H9 (cell line): ENCODE measurements around the gene CRISPLD2. TPM values are rescaled to one million over a fixed set of nuclear protein-coding genes. Genes with fewer than 3 reads are reported as not detected.

Experiments used
- DNase-seq: peaks from one replicate; pipeline ENCODE4 v3.0.0-alpha.2; 2017
- H2AFZ ChIP-seq: one replicate; pipeline ENCODE4 v1.6.1; 2013; ENCODE audit warnings: mild to moderate bottlenecking, low read length, control low read depth, moderate library complexity
- H2AK5ac ChIP-seq: 2 replicates; pipeline ENCODE4 v1.6.1; 2013; ENCODE audit warnings: low read length, control low read depth, mixed read lengths; ENCODE audit not compliant: insufficient read length
- H2BK120ac ChIP-seq: one replicate; pipeline ENCODE4 v1.6.1; 2013; ENCODE audit warnings: low read depth, mild to moderate bottlenecking, low read length, control low read depth, inconsistent platforms; ENCODE audit not compliant: poor library complexity, severe bottlenecking
- H2BK12ac ChIP-seq: 2 replicates; pipeline ENCODE4 v1.6.1; 2013; ENCODE audit warnings: low read length, control low read depth, mixed read lengths, low read depth; ENCODE audit not compliant: insufficient read length
- H2BK15ac ChIP-seq: 2 replicates; pipeline ENCODE4 v1.6.1; 2013; ENCODE audit warnings: low read depth, low read length, control low read depth
- H2BK20ac ChIP-seq: one replicate; pipeline ENCODE4 v1.6.1; 2013; ENCODE audit warnings: low read depth, mild to moderate bottlenecking, low read length, control low read depth, inconsistent platforms; ENCODE audit not compliant: poor library complexity, severe bottlenecking
- H2BK5ac ChIP-seq: 2 replicates; pipeline ENCODE4 v1.6.1; 2013; ENCODE audit warnings: low read length, control low read depth, mixed read lengths; ENCODE audit not compliant: insufficient read length
- H3K14ac ChIP-seq: 2 replicates; pipeline ENCODE4 v1.6.1; 2013; ENCODE audit warnings: low read length, control low read depth; ENCODE audit not compliant: insufficient read depth
- H3K18ac ChIP-seq: 2 replicates; pipeline ENCODE4 v1.6.1; 2013; ENCODE audit warnings: low read depth, mild to moderate bottlenecking, mixed read lengths, low read length, control low read depth; ENCODE audit not compliant: insufficient read length
- H3K23ac ChIP-seq: 2 replicates; pipeline ENCODE4 v1.6.1; 2013; ENCODE audit warnings: low read length, control low read depth, mixed read lengths, low read depth; ENCODE audit not compliant: insufficient read length
- H3K23me2 ChIP-seq: 2 replicates; pipeline ENCODE4 v1.6.1; 2013; ENCODE audit warnings: low read depth, mild to moderate bottlenecking, mixed read lengths, low read length, control low read depth; ENCODE audit not compliant: insufficient read length, poor library complexity, severe bottlenecking
- H3K27ac ChIP-seq: 2 replicates; pipeline ENCODE4 v1.5.1; 2013; ENCODE audit warnings: low read length, control low read depth, mixed read lengths, low read depth; ENCODE audit not compliant: insufficient read length
- H3K27me3 ChIP-seq: 2 replicates; pipeline ENCODE4 v1.6.1; 2013; ENCODE audit warnings: low read length, control low read depth, inconsistent platforms; ENCODE audit not compliant: insufficient read depth
- H3K4ac ChIP-seq: 2 replicates; pipeline ENCODE4 v1.6.1; 2013; ENCODE audit warnings: low read depth, mild to moderate bottlenecking, control low read depth, inconsistent platforms, low read length, moderate library complexity
- H3K4me1 ChIP-seq: 2 replicates; pipeline ENCODE4 v1.6.1; 2013; ENCODE audit warnings: low read length, control low read depth, inconsistent platforms; ENCODE audit not compliant: insufficient read depth
- H3K4me2 ChIP-seq: 2 replicates; pipeline ENCODE4 v1.6.1; 2013; ENCODE audit warnings: low read length, control low read depth, mixed read lengths; ENCODE audit not compliant: insufficient read length, insufficient read depth
- H3K56ac ChIP-seq: 2 replicates; pipeline ENCODE4 v1.6.1; 2013; ENCODE audit warnings: low read depth, mild to moderate bottlenecking, mixed read lengths, low read length, control low read depth; ENCODE audit not compliant: insufficient read length
- H3K79me1 ChIP-seq: 2 replicates; pipeline ENCODE4 v1.6.1; 2013; ENCODE audit warnings: low read depth, mild to moderate bottlenecking, moderate library complexity, low read length, control low read depth, inconsistent platforms; ENCODE audit not compliant: insufficient read depth, poor library complexity, severe bottlenecking
- H3K79me2 ChIP-seq: 2 replicates; pipeline ENCODE4 v1.6.1; 2013; ENCODE audit warnings: low read length, control low read depth, inconsistent platforms; ENCODE audit not compliant: insufficient read depth
- H3K9ac ChIP-seq: 2 replicates; pipeline ENCODE4 v1.6.1; 2013; ENCODE audit warnings: low read length, control low read depth, mixed read lengths; ENCODE audit not compliant: insufficient read length; ENCODE audit errors: extremely low read depth
- H3K9me3 ChIP-seq: one replicate; pipeline ENCODE4 v1.6.1; 2013; ENCODE audit warnings: low read depth, low read length, inconsistent platforms; ENCODE audit not compliant: control insufficient read depth
- H3T11ph ChIP-seq: one replicate; pipeline ENCODE4 v1.6.1; 2013; ENCODE audit warnings: mild to moderate bottlenecking, low read length, control low read depth, inconsistent platforms
- H4K20me1 ChIP-seq: one replicate; pipeline ENCODE4 v1.6.1; 2013; ENCODE audit not compliant: control insufficient read depth, insufficient read length, insufficient read depth
- H4K5ac ChIP-seq: 2 replicates; pipeline ENCODE4 v1.6.1; 2013; ENCODE audit warnings: low read depth, mild to moderate bottlenecking, mixed read lengths, low read length, control low read depth; ENCODE audit not compliant: insufficient read length
- H4K8ac ChIP-seq: replicated peaks from 2 replicates; pipeline ENCODE4 v1.6.1; 2013; ENCODE audit warnings: low read length, control low read depth, mixed read lengths, low read depth; ENCODE audit not compliant: insufficient read length
- H4K91ac ChIP-seq: 2 replicates; pipeline ENCODE4 v1.6.1; 2013; ENCODE audit warnings: low read depth, mild to moderate bottlenecking, moderate library complexity, mixed read lengths, low read length, control low read depth; ENCODE audit not compliant: insufficient read length
- H3K27ac Mint-ChIP-seq, 3 experiments: 2 replicates in 2 of 3; 3 replicates in 1 of 3; pipeline ENCODE4 v1.8.0; 2020 to 2021; ENCODE audit warnings: mixed read lengths in 3 of 3, mild to moderate bottlenecking in 1 of 3, moderate library complexity in 1 of 3
- H3K27me3 Mint-ChIP-seq: 2 replicates; pipeline ENCODE4 v1.8.0; 2021; ENCODE audit warnings: low read depth, mild to moderate bottlenecking, moderate library complexity, mixed read lengths
- H3K36me3 Mint-ChIP-seq, 3 experiments: 2 replicates in 2 of 3; 3 replicates in 1 of 3; pipeline ENCODE4 v1.8.0; 2020 to 2021; ENCODE audit warnings: low read depth in 3 of 3, mixed read lengths in 3 of 3; ENCODE audit not compliant: insufficient read depth in 1 of 3
- H3K4me1 Mint-ChIP-seq, 2 experiments: 2 replicates each; pipeline ENCODE4 v1.8.0; 2020; ENCODE audit warnings: mixed read lengths in 2 of 2
- H3K4me3 Mint-ChIP-seq, 2 experiments: 2 replicates in 1 of 2; 3 replicates in 1 of 2; pipeline ENCODE4 v1.8.0; 2020 to 2021; ENCODE audit warnings: mild to moderate bottlenecking in 2 of 2, mixed read lengths in 2 of 2, moderate library complexity in 1 of 2
- H3K9me3 Mint-ChIP-seq, 2 experiments: 2 replicates in 1 of 2; 3 replicates in 1 of 2; pipeline ENCODE4 v1.8.0; 2020; ENCODE audit warnings: mild to moderate bottlenecking in 2 of 2, mixed read lengths in 2 of 2, moderate library complexity in 1 of 2
- CTCF ChIP-seq: fragments of 200-600 bp; sonication (generic); conservative IDR thresholded peaks from 3 replicates; pipeline ENCODE4 v1.8.0; 2021; ENCODE audit warnings: antibody characterized with exemption, mild to moderate bottlenecking
- WGBS: extraction: QIAGEN DNeasy Blood & Tissue Kit; methylation state at CpG from one replicate; pipeline ENCODE4 v1.1.7; 2013; ENCODE audit warnings: missing lambda C conversion rate, low lambda C conversion rate, mixed read lengths; ENCODE audit not compliant: insufficient read length; ENCODE audit errors: extremely low coverage; 5-methylcytosine and 5-hydroxymethylcytosine counted together
- total RNA-seq: library from RNA; stranded (reverse); gene quantifications from 2 replicates; pipeline ENCODE4 v1.2.1, GENCODE V29; 2021

Gene CRISPLD2
- total RNA-seq, 1 experiment from 2014 or later, result 2.3 TPM

- Mint-ChIP-seq H3K9me3 (no peaks in the 10 kb centered on the region; a peak in 1 of 5 replicates), H3K4me1 (peaks cover 14 to 25% of the 10 kb centered on the region in 2 experiments), H3K27ac (no peak overlapping the region; a peak in 1 of 7 replicates), H3K4me3 (no peak overlapping the region), H3K36me3 (no peaks in the 10 kb centered on the region), H3K27me3 (peaks cover 25% of the 10 kb centered on the region)
- H3K4me1 ChIP-seq, result no peaks in the 10 kb centered on the region
- H4K91ac ChIP-seq, result no peak overlapping the region
- H2BK5ac ChIP-seq, result no peak overlapping the region
- no peak overlapping the region for H3T11ph ChIP-seq
- H3K23me2 ChIP-seq, result no peaks in the 10 kb centered on the region
- no peak overlapping the region for H3K14ac ChIP-seq
- H3K4me2 ChIP-seq, result no peak overlapping the region
- H3K18ac ChIP-seq, result no peak overlapping the region
- no peak overlapping the region for H3K4ac ChIP-seq
- no peak overlapping the region for H2BK20ac ChIP-seq
- H4K20me1 ChIP-seq, result no peaks in the 10 kb centered on the region
- H2BK12ac ChIP-seq, result no peak overlapping the region
- TF ChIP-seq CTCF, result no peak
- H4K5ac ChIP-seq, result no peak overlapping the region
- no peak overlapping the region for H3K27ac ChIP-seq
- no peak overlapping the region for H3K56ac ChIP-seq
- H2BK15ac ChIP-seq, result no peak overlapping the region
- no peak overlapping the region for H3K23ac ChIP-seq
- H3K9ac ChIP-seq, result no peak overlapping the region
- H3K79me1 ChIP-seq, result no peaks in the 10 kb centered on the region
- H4K8ac ChIP-seq, result no peak overlapping the region
- H2AK5ac ChIP-seq, result no peak overlapping the region
- H2AFZ ChIP-seq, result no peak overlapping the region
- no peak for DNase-seq
- H3K9me3 ChIP-seq, result no peaks in the 10 kb centered on the region
- no peak overlapping the region for H2BK120ac ChIP-seq
- no peaks in the 10 kb centered on the region for H3K27me3 ChIP-seq
- H3K79me2 ChIP-seq, result no peaks in the 10 kb centered on the region
- no CpG with 5 or more reads among the region's 11 CpGs for WGBS
Observed at GRCh38 chr16:84833144-84833500, 13.3 kb downstream of the CRISPLD2 start.
